PC-9 (cell line): ENCODE results near the gene FANK1. TPM values are rescaled to one million over a fixed set of nuclear protein-coding genes. Genes with fewer than 3 reads are reported as not detected.

ENCODE experiments used
- BruUV-seq: library from RNA; stranded (reverse); fragments of 400-500 nt; replicated peaks from 2 replicates; lab custom pipeline; 2021; lab: Mats Ljungman, UMichigan
- CTCF ChIA-PET: fragments of 300-600 bp; sonication (Branson Sonifier 250); formaldehyde crosslinking; loops from one replicate; lab custom pipeline; 2022; ENCODE audit warnings: antibody characterized with exemption; lab: Charles Lee
- POLR2A ChIA-PET: fragments of 300-600 bp; sonication (Branson Sonifier 250); formaldehyde crosslinking; loops from one replicate; lab custom pipeline; 2022; ENCODE audit warnings: antibody characterized with exemption; ENCODE audit not compliant: unreplicated experiment; lab: Charles Lee
- DNase-seq, 2 experiments: peaks; one replicate each; pipeline versions ENCODE4 v3.0.0 to v3.0.0-alpha.2; 2015 to 2022; ENCODE audit warnings: mixed read lengths in 1 of 2
- H2AFZ ChIP-seq: fragments of 200-600 bp; sonication (generic); 2 replicates; pipeline ENCODE4 v1.8.1; 2017; ENCODE audit warnings: antibody characterized with exemption
- H3F3A ChIP-seq: fragments of 200-600 bp; sonication (generic); 2 replicates; pipeline ENCODE4 v1.8.1; 2017; ENCODE audit warnings: antibody characterized with exemption, mild to moderate bottlenecking, low read depth; ENCODE audit not compliant: insufficient read depth
- H3K27ac ChIP-seq: fragments of 200-600 bp; sonication (generic); 2 replicates; pipeline ENCODE4 v1.6.1; 2016; ENCODE audit warnings: mixed run types
- H3K27me3 ChIP-seq: fragments of 200-600 bp; sonication (generic); 2 replicates; pipeline ENCODE4 v1.6.1; 2016; ENCODE audit warnings: low read depth, mixed run types; ENCODE audit not compliant: insufficient read depth
- H3K36me3 ChIP-seq: fragments of 200-600 bp; sonication (generic); 2 replicates; pipeline ENCODE4 v1.6.1; 2016; ENCODE audit warnings: low read depth, mixed run types
- H3K4me1 ChIP-seq: fragments of 200-600 bp; sonication (generic); replicated peaks from 2 replicates; pipeline ENCODE4 v1.6.1; 2016; ENCODE audit warnings: mixed run types; ENCODE audit not compliant: insufficient read depth
- H3K4me2 ChIP-seq: fragments of 200-600 bp; sonication (generic); 2 replicates; pipeline ENCODE4 v1.6.1; 2017; ENCODE audit warnings: mixed run types
- H3K4me3 ChIP-seq: fragments of 200-600 bp; sonication (generic); 2 replicates; pipeline ENCODE4 v1.6.1; 2016; ENCODE audit warnings: mixed run types
- H3K79me2 ChIP-seq: fragments of 200-600 bp; sonication (generic); 2 replicates; pipeline ENCODE4 v1.6.1; 2017; ENCODE audit warnings: low read depth, mixed run types
- H3K9me2 ChIP-seq: fragments of 200-600 bp; sonication (generic); 2 replicates; pipeline ENCODE4 v1.8.1; 2017; ENCODE audit warnings: mild to moderate bottlenecking; ENCODE audit not compliant: insufficient read depth
- H3K9me3 ChIP-seq: fragments of 200-600 bp; sonication (generic); 2 replicates; pipeline ENCODE4 v1.8.1; 2016; ENCODE audit warnings: low read depth; ENCODE audit not compliant: insufficient read depth
- H4K20me1 ChIP-seq: fragments of 200-600 bp; sonication (generic); 2 replicates; pipeline ENCODE4 v1.8.1; 2017; ENCODE audit not compliant: insufficient read depth
- CTCF ChIP-seq: fragments of 200-600 bp; sonication (generic); conservative IDR thresholded peaks from 2 replicates; pipeline ENCODE4 v1.6.1; 2017; ENCODE audit warnings: mixed run types, antibody characterized with exemption, mild to moderate bottlenecking, moderate library complexity
- EZH2 ChIP-seq: fragments of 200-600 bp; sonication (generic); IDR thresholded peaks from 2 replicates; pipeline ENCODE4 v1.8.0; 2017; ENCODE audit warnings: antibody characterized with exemption, low read depth
- intact Hi-C: fragments of 100-400 bp; cut with micrococcal nuclease; formaldehyde crosslinking; loops from one replicate; pipeline ENCODE4 v1.10.0; 2022; ENCODE audit not compliant: unreplicated experiment
- total RNA-seq: library from RNA; stranded (reverse); gene quantifications from 2 replicates; pipeline ENCODE4 v1.2.3, GENCODE V29; 2021

Gene FANK1
- total RNA-seq, 1 experiment from 2014 or later = 21.4 TPM

- intact Hi-C loops = no loop called here
- no peaks in the 10 kb centered on the region for H3K79me2 ChIP-seq
- H3K27me3 ChIP-seq = no peaks in the 10 kb centered on the region
- no peak for DNase-seq
- H3K9me3 ChIP-seq = no peaks in the 10 kb centered on the region
- H3K4me3 ChIP-seq = no peak overlapping the region
- ChIA-PET POLR2A (no interaction called here), CTCF (no interaction called here)
- no peaks in the 10 kb centered on the region for H4K20me1 ChIP-seq
- no peak overlapping the region for H3K4me2 ChIP-seq
- peaks cover 5% of the 10 kb centered on the region; the same call in 1 of the 2 replicates for H3K36me3 ChIP-seq
- no peaks in the 10 kb centered on the region for H3K4me1 ChIP-seq
- H3K9me2 ChIP-seq = no peaks in the 10 kb centered on the region
- no TSS peak for BruUV-seq
- no peak overlapping the region for H2AFZ ChIP-seq
- TF ChIP-seq EZH2 = no peak
- TF ChIP-seq CTCF = no peak
- H3K27ac ChIP-seq = no peak overlapping the region
- no peaks in the 10 kb centered on the region for H3F3A ChIP-seq
These were observed 43.9 kb upstream of the FANK1 start for GRCh38 chr10:125852487-125852886.

GRCh38 chr10:125857185-125857760, 39.1 kb upstream of the FANK1 start:
- no peak for DNase-seq
- Histone ChIP-seq H4K20me1 (no peaks in the 10 kb centered on the region), H3K9me2 (no peaks in the 10 kb centered on the region), H3K9me3 (no peaks in the 10 kb centered on the region), H3K36me3 (peaks cover 5% of the 10 kb centered on the region; the same call in 1 of the 2 replicates), H3K4me2 (no peak overlapping the region), H3K27ac (no peak overlapping the region), H2AFZ (no peak overlapping the region), H3K4me1 (no peaks in the 10 kb centered on the region), H3F3A (no peaks in the 10 kb centered on the region), H3K4me3 (no peak overlapping the region), H3K79me2 (no peaks in the 10 kb centered on the region), H3K27me3 (no peaks in the 10 kb centered on the region)
- no TSS peak for BruUV-seq
- intact Hi-C loops = no loop called here
- CTCF ChIA-PET = no interaction called here
- POLR2A ChIA-PET = no interaction called here
- no peak for TF ChIP-seq CTCF
- no peak for TF ChIP-seq EZH2

GRCh38 chr10:125859128-125859817, 37.1 kb upstream of the FANK1 start:
- Histone ChIP-seq H3K79me2 (no peaks in the 10 kb centered on the region; the same call in 1 of the 2 replicates), H3K9me2 (no peaks in the 10 kb centered on the region), H3F3A (no peaks in the 10 kb centered on the region), H3K4me2 (no peak overlapping the region), H3K27ac (no peak overlapping the region), H3K4me3 (no peak overlapping the region), H3K36me3 (no peaks in the 10 kb centered on the region; the same call in 1 of the 2 replicates), H2AFZ (no peak overlapping the region), H3K27me3 (no peaks in the 10 kb centered on the region), H3K4me1 (no peaks in the 10 kb centered on the region), H4K20me1 (no peaks in the 10 kb centered on the region), H3K9me3 (no peaks in the 10 kb centered on the region)
- BruUV-seq = no TSS peak
- no peak for DNase-seq
- no peak for TF ChIP-seq EZH2
- no peak for TF ChIP-seq CTCF
- ChIA-PET CTCF (no interaction called here), POLR2A (no interaction called here)
- intact Hi-C loops = no loop called here
